Activated T-cell treated with anti-CD3 and anti-CD28 coated beads for 48 hours (primary cell): ENCODE data around the gene BUD31.
"Not testable (repeated sequence)": the region's sequence is repeated elsewhere in the genome, so short reads cannot be mapped to it uniquely, and the experiment has no call there.

Experiments
- DNase-seq: peaks from one replicate; pipeline ENCODE4 v3.0.0-alpha.2; 2020; ENCODE audit warnings: low read depth

BUD31 gene

GRCh38 chr7:99380823-99381663 lies 27.7 kb upstream of the BUD31 start:
- peak; percentile 85 for DNase-seq

GRCh38 chr7:99381664-99382075 lies 27.1 kb upstream of the BUD31 start:
- DNase-seq, result no peak

GRCh38 chr7:99383203-99383602 lies 25.6 kb upstream of the BUD31 start:
- no peak for DNase-seq

- DNase-seq, result no peak
Observed at GRCh38 chr7:99383791-99384370, 24.9 kb upstream of the BUD31 start.

DNA sequence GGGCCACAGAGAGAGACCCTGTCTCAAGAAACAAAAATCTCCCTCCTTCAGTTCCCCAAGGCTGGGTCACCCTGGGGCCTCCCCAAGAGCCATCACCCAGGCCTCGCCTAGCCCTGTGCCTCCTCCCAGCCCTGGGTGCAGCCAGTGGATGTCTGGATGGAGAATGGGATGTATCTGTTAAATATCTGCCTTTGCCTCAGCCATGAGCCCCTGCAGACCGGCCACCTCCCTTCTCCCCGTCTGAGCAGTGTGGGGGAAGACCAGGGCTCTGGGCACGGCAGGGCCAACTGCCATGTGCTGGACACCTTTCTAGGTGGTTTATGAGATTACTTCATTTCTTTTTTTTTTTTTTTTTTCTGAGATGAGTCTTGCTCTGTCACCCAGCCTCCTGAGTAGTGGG lies 24.2 kb upstream of the BUD31 start:
- DNase-seq, result no peak

GRCh38 chr7:99385564-99385963 lies 23.2 kb upstream of the BUD31 start:
- no peak for DNase-seq

- DNase-seq, result no peak
Observed at GRCh38 chr7:99386584-99387238, 22.1 kb upstream of the BUD31 start.

GRCh38 chr7:99387239-99387635 lies 21.5 kb upstream of the BUD31 start:
- DNase-seq, result not testable (repeated sequence)

- DNase-seq, result no peak
Observed at GRCh38 chr7:99387912-99388311, 20.9 kb upstream of the BUD31 start.

- DNase-seq, result no peak
Observed at GRCh38 chr7:99389772-99390171, 19.0 kb upstream of the BUD31 start.

- DNase-seq, result no peak
Observed at GRCh38 chr7:99390941-99391602, 17.7 kb upstream of the BUD31 start.

DNA sequence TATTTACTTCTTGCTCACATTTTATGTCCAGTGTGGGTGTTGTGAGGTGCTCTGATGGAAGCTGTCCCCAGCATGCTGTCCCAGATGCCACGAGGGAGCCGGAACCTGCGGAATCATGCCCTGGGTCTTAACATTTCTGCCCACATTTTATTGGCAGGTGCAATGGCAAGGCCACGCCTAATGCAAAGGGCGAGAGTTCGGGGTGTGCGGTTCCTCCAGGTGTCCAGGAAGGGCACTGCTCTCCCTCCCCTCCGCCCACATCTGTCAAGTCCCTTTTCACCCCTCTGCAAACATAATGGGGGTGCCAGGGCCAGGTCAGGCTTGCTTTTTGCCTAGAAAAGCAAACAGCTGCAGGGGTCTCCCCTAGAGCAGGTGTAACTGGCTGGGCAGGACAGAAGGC lies 16.7 kb upstream of the BUD31 start:
- no peak for DNase-seq

- DNase-seq, result peak; percentile 74
Observed at GRCh38 chr7:99392659-99393354, 16.0 kb upstream of the BUD31 start.

DNA sequence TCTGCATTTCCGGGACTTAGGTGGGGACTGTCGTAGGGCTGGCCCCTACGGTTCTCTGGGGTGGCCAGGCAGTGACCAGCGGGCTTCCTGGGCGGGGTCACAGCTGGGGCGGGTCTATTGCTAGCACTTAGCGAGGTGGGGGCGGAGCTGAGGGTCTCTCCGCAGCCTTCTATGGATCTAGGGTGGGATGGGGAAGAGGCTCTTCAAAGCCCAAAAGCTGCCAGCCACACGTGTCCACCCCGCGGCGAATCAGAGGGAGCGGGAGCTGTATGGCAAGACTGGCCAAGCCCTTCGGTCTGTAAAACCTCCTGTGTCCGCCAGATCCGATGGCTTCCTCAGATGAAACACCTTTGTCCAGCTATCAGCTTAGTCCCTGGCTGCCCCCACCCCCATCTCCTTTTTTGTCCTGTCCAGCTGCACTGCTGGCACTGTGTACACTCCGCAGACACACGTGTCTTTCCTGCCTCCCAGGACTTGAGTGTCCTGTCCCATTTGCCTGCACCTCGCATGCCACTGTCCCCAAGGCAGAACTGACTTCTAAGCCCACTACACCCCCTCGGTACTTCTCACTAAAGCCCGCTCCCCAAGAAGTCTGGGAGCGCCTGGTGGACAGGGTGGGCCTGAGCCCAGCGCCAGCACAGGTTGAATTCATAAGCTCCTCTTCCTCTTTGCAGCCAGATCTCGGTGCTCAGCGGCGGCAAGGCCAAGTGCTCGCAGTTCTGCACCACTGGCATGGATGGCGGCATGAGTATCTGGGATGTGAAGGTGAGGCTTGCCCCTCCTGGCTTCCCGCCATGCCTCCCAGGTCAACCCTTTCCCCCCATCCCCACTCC lies 15.2 kb upstream of the BUD31 start:
- DNase-seq, result no peak

- DNase-seq, result no peak
Observed at GRCh38 chr7:99394188-99394502, 14.6 kb upstream of the BUD31 start.

- DNase-seq, result no peak
Observed at GRCh38 chr7:99395616-99396327, 13.0 kb upstream of the BUD31 start.

DNA sequence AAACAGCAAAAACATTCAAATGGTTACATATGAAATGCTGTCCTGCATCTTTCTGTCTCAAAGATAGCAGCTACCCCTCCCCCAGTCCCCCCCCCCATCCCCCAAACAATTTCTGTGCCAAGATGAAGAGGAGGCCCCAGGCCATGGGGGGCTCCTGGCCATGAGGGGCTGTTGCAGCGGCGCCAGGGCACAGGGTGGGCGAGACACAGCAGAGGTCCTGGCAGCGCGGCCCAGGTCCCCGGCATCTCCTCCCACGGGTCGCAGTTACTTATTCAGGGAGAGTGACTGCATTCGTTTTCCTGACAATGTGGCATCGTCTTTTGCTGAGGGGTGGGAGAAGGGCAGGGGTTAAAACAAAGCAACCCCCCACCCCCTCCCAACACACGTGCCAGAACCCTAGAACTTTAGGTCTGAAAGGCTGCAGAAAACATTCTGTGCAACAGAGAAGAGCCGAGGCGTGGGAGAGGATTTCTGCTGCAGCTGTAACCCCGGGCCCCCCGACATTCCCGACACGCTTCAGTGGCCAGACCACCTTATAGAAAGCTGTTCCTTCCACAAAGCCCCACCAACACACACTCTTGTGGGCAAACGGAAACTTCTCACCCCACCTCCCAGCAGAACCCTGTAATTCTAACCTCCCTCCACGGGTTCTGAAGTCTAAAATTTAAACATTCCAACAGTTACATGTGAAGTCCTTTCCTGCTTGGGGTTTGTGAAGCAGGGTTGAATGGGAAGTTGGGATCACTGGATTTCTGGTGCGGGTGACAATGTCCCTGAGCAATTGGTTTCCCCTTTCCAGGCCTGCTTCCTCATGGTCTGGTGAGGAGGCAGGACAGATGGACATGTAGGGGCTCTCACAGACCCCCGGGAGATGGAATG lies 12.1 kb upstream of the BUD31 start:
- no peak for DNase-seq

DNA sequence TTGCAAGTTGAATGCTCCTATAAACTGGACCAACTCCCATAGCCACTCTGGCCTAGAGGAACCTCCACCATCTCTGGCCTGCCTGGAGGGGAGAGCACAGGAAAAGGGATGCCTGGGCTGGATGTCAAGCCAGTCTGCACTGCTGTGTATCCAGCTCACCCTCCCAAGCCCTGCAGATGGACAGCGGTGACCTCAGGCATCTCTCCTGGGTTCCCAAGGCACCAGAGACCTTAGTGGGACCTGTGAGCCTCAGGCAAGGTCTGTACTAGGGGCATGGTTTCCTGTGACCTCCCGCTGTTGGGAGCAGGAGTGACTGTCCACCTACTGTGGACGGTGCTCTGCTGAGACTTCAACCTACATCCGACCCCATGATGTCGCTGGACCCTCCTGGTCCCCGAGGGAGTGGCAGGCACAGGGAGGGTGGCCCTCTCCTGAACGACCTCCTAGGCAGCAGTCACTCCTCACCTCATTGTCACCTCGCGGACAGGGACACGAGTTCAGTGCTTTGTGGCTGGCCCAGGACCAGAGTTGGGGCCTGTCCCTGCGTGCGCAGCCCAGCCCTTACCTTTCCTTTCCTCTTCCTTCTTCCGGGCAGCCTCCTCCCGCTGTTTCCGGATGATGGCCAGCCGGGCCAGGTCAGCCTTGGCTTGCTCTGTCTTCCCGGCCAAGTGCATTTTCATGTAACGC lies 11.3 kb upstream of the BUD31 start:
- no peak for DNase-seq

- DNase-seq, result no peak
Observed at GRCh38 chr7:99398891-99399445, 9.8 kb upstream of the BUD31 start.
